ENCODE measurements around the gene RALGPS1.

- TF ChIP-seq GATA3 (IDR thresholded peaks at IDR 0.05; ENCODE audit: low read depth, low read length) (no peak), GATA2 (IDR thresholded peaks at IDR 0.05; ENCODE audit: low read depth, low read length) (no peak)
These were observed 137.5 kb downstream of the RALGPS1 start for GRCh38 chr9:127051881-127052595.

All from SH-SY5Y (cell line).